A673 (cell line): Measurements from ENCODE around the gene PAPSS2. TPM values are rescaled to one million over a fixed set of nuclear protein-coding genes. Genes with fewer than 3 reads are reported as not detected.

Source experiments
- BruUV-seq: library from RNA; stranded (reverse); fragments of 400-500 nt; replicated peaks from 2 replicates; lab custom pipeline; 2021; lab: Mats Ljungman, UMichigan
- CTCF ChIA-PET: fragments of 300-600 bp; sonication (Branson Sonifier 250); formaldehyde crosslinking; loops from one replicate; lab custom pipeline; 2022; ENCODE audit warnings: antibody characterized with exemption; lab: Charles Lee
- POLR2A ChIA-PET: fragments of 300-600 bp; sonication (Branson Sonifier 250); formaldehyde crosslinking; loops from one replicate; lab custom pipeline; 2022; ENCODE audit warnings: antibody characterized with exemption; ENCODE audit not compliant: low non-redundant PET; lab: Charles Lee
- DNase-seq: peaks from one replicate; pipeline ENCODE4 v3.0.0-alpha.2; 2015; ENCODE audit warnings: low spot score
- H3K27ac ChIP-seq: fragments of 200-600 bp; sonication (generic); 2 replicates; pipeline ENCODE4 v1.5.1; 2016; ENCODE audit warnings: mixed run types, low read depth, mild to moderate bottlenecking, mixed read lengths, antibody characterized with exemption, low read length; ENCODE audit not compliant: poor library complexity, severe bottlenecking
- H3K27me3 ChIP-seq: fragments of 200-600 bp; sonication (generic); replicated peaks from 2 replicates; pipeline ENCODE4 v1.6.1; 2017; ENCODE audit warnings: mixed run types, low read depth, mild to moderate bottlenecking, mixed read lengths, antibody characterized with exemption, low read length; ENCODE audit not compliant: insufficient read depth, poor library complexity
- H3K36me3 ChIP-seq: fragments of 200-600 bp; sonication (generic); 2 replicates; pipeline ENCODE4 v1.6.1; 2016; ENCODE audit warnings: mixed run types, mild to moderate bottlenecking, mixed read lengths, antibody characterized with exemption, low read length; ENCODE audit not compliant: insufficient read depth, poor library complexity, severe bottlenecking
- H3K4me1 ChIP-seq: fragments of 200-600 bp; sonication (generic); 2 replicates; pipeline ENCODE4 v1.6.1; 2017; ENCODE audit warnings: mixed run types, mild to moderate bottlenecking, mixed read lengths, antibody characterized with exemption, low read length; ENCODE audit not compliant: insufficient read depth, poor library complexity, severe bottlenecking
- H3K4me3 ChIP-seq: fragments of 200-600 bp; sonication (generic); 2 replicates; pipeline ENCODE4 v1.5.1; 2016; ENCODE audit warnings: low read depth, mixed run types, mild to moderate bottlenecking, mixed read lengths, low read length; ENCODE audit not compliant: poor library complexity, severe bottlenecking
- H3K9me3 ChIP-seq: fragments of 200-600 bp; sonication (generic); 2 replicates; pipeline ENCODE4 v1.6.1; 2016; ENCODE audit warnings: mixed run types, low read depth, mild to moderate bottlenecking, mixed read lengths, antibody characterized with exemption, low read length; ENCODE audit not compliant: poor library complexity, severe bottlenecking
- EZH2 ChIP-seq: fragments of 200-600 bp; sonication (generic); IDR thresholded peaks from 2 replicates; pipeline ENCODE4 v1.6.1; 2017; ENCODE audit warnings: borderline replicate concordance, low read depth, mild to moderate bottlenecking, mixed read lengths, antibody characterized with exemption, low read length; ENCODE audit not compliant: poor library complexity, severe bottlenecking
- intact Hi-C: fragments of 100-400 bp; cut with micrococcal nuclease; formaldehyde crosslinking; loops from one replicate; pipeline ENCODE4 v1.10.0; 2022; ENCODE audit not compliant: unreplicated experiment
- total RNA-seq: library from RNA; stranded (reverse); gene quantifications from 2 replicates; pipeline ENCODE4 v1.2.3, GENCODE V29; 2021
- TF ChIP-seq, protein P1 (sequence below): fragments of 300-800, 200-600 bp; sonication (generic); conservative IDR thresholded peaks from 2 replicates; pipeline ENCODE4 v1.5.1; 2017; ENCODE audit warnings: low read depth, mild to moderate bottlenecking, antibody characterized with exemption, low read length, moderate library complexity, mixed read lengths

PAPSS2 gene
- total RNA-seq, 1 experiment from 2014 or later = 14.0 TPM

GRCh38 chr10:87646935-87647334 lies 12.7 kb upstream of the PAPSS2 start:
- Histone ChIP-seq H3K4me3 (no peak overlapping the region), H3K4me1 (no peaks in the 10 kb centered on the region), H3K27ac (no peak overlapping the region), H3K9me3 (no peaks in the 10 kb centered on the region), H3K36me3 (no peaks in the 10 kb centered on the region), H3K27me3 (no peaks in the 10 kb centered on the region)
- TF ChIP-seq, protein P1, sequence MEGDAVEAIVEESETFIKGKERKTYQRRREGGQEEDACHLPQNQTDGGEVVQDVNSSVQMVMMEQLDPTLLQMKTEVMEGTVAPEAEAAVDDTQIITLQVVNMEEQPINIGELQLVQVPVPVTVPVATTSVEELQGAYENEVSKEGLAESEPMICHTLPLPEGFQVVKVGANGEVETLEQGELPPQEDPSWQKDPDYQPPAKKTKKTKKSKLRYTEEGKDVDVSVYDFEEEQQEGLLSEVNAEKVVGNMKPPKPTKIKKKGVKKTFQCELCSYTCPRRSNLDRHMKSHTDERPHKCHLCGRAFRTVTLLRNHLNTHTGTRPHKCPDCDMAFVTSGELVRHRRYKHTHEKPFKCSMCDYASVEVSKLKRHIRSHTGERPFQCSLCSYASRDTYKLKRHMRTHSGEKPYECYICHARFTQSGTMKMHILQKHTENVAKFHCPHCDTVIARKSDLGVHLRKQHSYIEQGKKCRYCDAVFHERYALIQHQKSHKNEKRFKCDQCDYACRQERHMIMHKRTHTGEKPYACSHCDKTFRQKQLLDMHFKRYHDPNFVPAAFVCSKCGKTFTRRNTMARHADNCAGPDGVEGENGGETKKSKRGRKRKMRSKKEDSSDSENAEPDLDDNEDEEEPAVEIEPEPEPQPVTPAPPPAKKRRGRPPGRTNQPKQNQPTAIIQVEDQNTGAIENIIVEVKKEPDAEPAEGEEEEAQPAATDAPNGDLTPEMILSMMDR = no peak
- no peak for TF ChIP-seq EZH2
- no peak for DNase-seq
- intact Hi-C loops = no loop called here
- POLR2A ChIA-PET = no interaction called here
- CTCF ChIA-PET = no interaction called here
- no TSS peak for BruUV-seq

- Histone ChIP-seq H3K9me3 (no peaks in the 10 kb centered on the region), H3K4me1 (no peaks in the 10 kb centered on the region), H3K4me3 (no peak overlapping the region), H3K36me3 (no peaks in the 10 kb centered on the region), H3K27me3 (no peaks in the 10 kb centered on the region), H3K27ac (no peak overlapping the region)
- intact Hi-C loops = loop anchor here (10.0 kb wide), 1 partner anchor 904 kb away; no protein-coding TSS in a partner anchor
- BruUV-seq = no TSS peak
- no peak for DNase-seq
- ChIA-PET POLR2A (no interaction called here), CTCF (interaction anchor here (0.6 to 0.7 kb wide), 2 partner anchors 25 to 1763 kb away, joined by 3 to 4 read pairs; partner anchors contain the start of gene IFIT5)
- TF ChIP-seq EZH2 = no peak
- TF ChIP-seq, protein P1 = no peak
Observed at GRCh38 chr10:87650838-87651589, 8.7 kb upstream of the PAPSS2 start.

DNA sequence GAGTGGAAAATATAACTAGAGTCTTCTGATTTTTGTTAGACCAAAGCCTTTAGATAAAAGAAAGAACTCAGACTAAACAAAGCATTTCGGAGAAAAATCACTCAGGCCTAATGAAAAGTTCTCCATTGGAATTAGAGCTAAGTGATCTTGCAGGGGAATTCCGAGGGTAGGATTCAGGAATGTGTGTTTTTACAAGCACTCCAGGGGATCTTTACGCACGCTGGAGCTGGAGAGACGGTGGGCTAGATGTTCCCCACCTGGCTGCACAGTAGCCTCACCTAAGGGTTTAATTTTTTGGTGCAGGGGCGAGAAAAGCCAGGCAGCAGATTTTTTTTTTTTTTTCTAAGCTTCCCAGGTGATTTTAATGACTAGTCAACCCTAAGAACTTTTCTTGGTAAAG lies 7.9 kb upstream of the PAPSS2 start:
- no peak overlapping the region for H3K27ac ChIP-seq
- CTCF ChIA-PET = interaction anchor here (0.6 to 0.7 kb wide), 2 partner anchors 24 to 1762 kb away, joined by 3 to 4 read pairs; partner anchors contain the start of gene IFIT5
- no TSS peak for BruUV-seq
- no peaks in the 10 kb centered on the region for H3K9me3 ChIP-seq
- no peaks in the 10 kb centered on the region for H3K36me3 ChIP-seq
- H3K4me1 ChIP-seq = no peaks in the 10 kb centered on the region
- intact Hi-C loops = loop anchor here (10.0 kb wide), 1 partner anchor 903 kb away; no protein-coding TSS in a partner anchor
- TF ChIP-seq, protein P1 = no peak
- no peak for TF ChIP-seq EZH2
- POLR2A ChIA-PET = no interaction called here
- no peak overlapping the region for H3K4me3 ChIP-seq
- DNase-seq = no peak
- H3K27me3 ChIP-seq = no peaks in the 10 kb centered on the region
